CD4-positive, alpha-beta T cell (primary cell): Measurements from ENCODE around the gene ALDH1L2. TPM values are rescaled to one million over a fixed set of nuclear protein-coding genes. Genes with fewer than 3 reads are reported as not detected.

Source experiments
- ATAC-seq: fragments of 200-7000 bp; cut with Tn5 transposase; one replicate; pipeline ENCODE4 v1.10.0; 2022; ENCODE audit warnings: mild to moderate bottlenecking; ENCODE audit not compliant: poor library complexity
- CTCF ChIA-PET: fragments of 350-600 bp; sonication (Branson Sonifier 250); formaldehyde crosslinking; loops from one replicate; lab custom pipeline; 2021; ENCODE audit warnings: antibody characterized with exemption, inconsistent platforms; lab: Charles Lee
- POLR2A ChIA-PET: fragments of 350-600 bp; sonication (Branson Sonifier 250); formaldehyde crosslinking; loops from one replicate; lab custom pipeline; 2021; ENCODE audit warnings: antibody characterized with exemption, inconsistent platforms; lab: Charles Lee
- DNase-seq, 14 experiments: peaks; one replicate each; pipeline ENCODE4 v3.0.0-alpha.2; 2013 to 2020; ENCODE audit warnings: mixed read lengths in 2 of 14
- H3K27ac ChIP-seq, 2 donors: one replicate each; pipeline versions ENCODE4 v1.5.1 to v1.7.0; 2013; ENCODE audit warnings: low read length in 2 of 2, low read depth in 1 of 2, mild to moderate bottlenecking in 1 of 2
- H3K27me3 ChIP-seq, 2 experiments: 1 replicate in 1 of 2; 2 replicates in 1 of 2; pipeline versions ENCODE4 v1.6.1 to v1.7.0; 2013; ENCODE audit warnings: low read length in 2 of 2, control low read depth in 1 of 2, mild to moderate bottlenecking in 1 of 2, moderate library complexity in 1 of 2; ENCODE audit not compliant: insufficient read depth in 2 of 2, control insufficient read depth in 1 of 2
- H3K36me3 ChIP-seq: one replicate; pipeline ENCODE4 v1.6.1; 2013; ENCODE audit warnings: low read length, control low read depth; ENCODE audit not compliant: insufficient read depth
- H3K4me1 ChIP-seq: one replicate; pipeline ENCODE4 v1.6.1; 2013; ENCODE audit warnings: low read length, control low read depth; ENCODE audit not compliant: insufficient read depth
- H3K4me3 ChIP-seq: one replicate; pipeline ENCODE4 v1.5.1; 2013; ENCODE audit warnings: mild to moderate bottlenecking, low read length, moderate library complexity
- H3K9me3 ChIP-seq, 2 experiments: 1 replicate in 1 of 2; 2 replicates in 1 of 2; pipeline versions ENCODE4 v1.6.1 to v1.7.0; 2013; ENCODE audit warnings: low read length in 2 of 2, mild to moderate bottlenecking in 2 of 2, control low read depth in 1 of 2, moderate library complexity in 1 of 2; ENCODE audit not compliant: control insufficient read depth in 1 of 2, insufficient read depth in 1 of 2
- H3K27ac Mint-ChIP-seq: one replicate; pipeline ENCODE4 v1.8.0; 2020; ENCODE audit warnings: mixed read lengths
- H3K27me3 Mint-ChIP-seq: one replicate; pipeline ENCODE4 v1.8.0; 2021; ENCODE audit warnings: mixed read lengths
- H3K36me3 Mint-ChIP-seq: one replicate; pipeline ENCODE4 v1.8.0; 2021; ENCODE audit warnings: low read depth, mixed read lengths
- H3K4me1 Mint-ChIP-seq: one replicate; pipeline ENCODE4 v1.8.0; 2021; ENCODE audit warnings: low read depth, mixed read lengths
- H3K4me3 Mint-ChIP-seq: one replicate; pipeline ENCODE4 v1.8.0; 2020; ENCODE audit warnings: mild to moderate bottlenecking, mixed read lengths
- H3K9me3 Mint-ChIP-seq: one replicate; pipeline ENCODE4 v1.8.0; 2020; ENCODE audit warnings: mixed read lengths
- CTCF ChIP-seq: fragments of 200-600 bp; IDR thresholded peaks from one replicate; pipeline ENCODE4 v1.8.0; 2022; ENCODE audit warnings: antibody characterized with exemption, mild to moderate bottlenecking
- intact Hi-C, 2 experiments: fragments of 100-400 bp; cut with DNase I in 1 of 2; cut with micrococcal nuclease in 1 of 2; formaldehyde crosslinking; loops; one replicate each; pipeline versions ENCODE4 v1.15.1 to v1.9.0; 2023 to 2025; cut with DNase I, micrococcal nuclease
- total RNA-seq, 174 experiments: library from RNA in 2 of 174; stranded (reverse) in 2 of 174; gene quantifications; one replicate each; pipeline ENCODE4 v1.2.3 and lab custom pipeline; 2021 to 2026

Gene ALDH1L2
- total RNA-seq, 2 experiments from 2014 or later, result 0.03 TPM; not detected in 1

GRCh38 chr12:105036937-105037649 lies 47.2 kb downstream of the ALDH1L2 start:
- Mint-ChIP-seq H3K9me3 (no peaks in the 10 kb centered on the region), H3K27me3 (no peaks in the 10 kb centered on the region), H3K27ac (peak overlapping the region; percentile 79), H3K4me3 (peak overlapping the region; percentile 75), H3K4me1 (peaks cover 23% of the 10 kb centered on the region), H3K36me3 (no peaks in the 10 kb centered on the region)
- Histone ChIP-seq H3K4me3 (no peak overlapping the region), H3K27me3 (no peaks in the 10 kb centered on the region), H3K4me1 (peaks cover 15% of the 10 kb centered on the region), H3K9me3 (no peaks in the 10 kb centered on the region), H3K36me3 (no peaks in the 10 kb centered on the region), H3K27ac (peak overlapping the region in 1 of 2 donors; percentile 56)
- ATAC-seq (peak; percentile 44), DNase-seq (peak in 3 of 14 experiments; percentile 7 to 45 (median 17))
- CTCF ChIA-PET, result interaction anchor here (0.7 kb wide), 1 partner anchor 655 kb away, joined by 3 read pairs; no protein-coding TSS in a partner anchor
- POLR2A ChIA-PET, result interaction anchor here (0.5 to 2.1 kb wide), 6 partner anchors 8 to 750 kb away, joined by 3 to 7 read pairs (median 4); no protein-coding TSS in a partner anchor
- intact Hi-C loops, result no loop called here
- TF ChIP-seq CTCF, result no peak

- Histone ChIP-seq H3K4me1 (peaks cover 15% of the 10 kb centered on the region), H3K27ac (no peak overlapping the region), H3K9me3 (no peaks in the 10 kb centered on the region), H3K4me3 (no peak overlapping the region), H3K27me3 (no peaks in the 10 kb centered on the region), H3K36me3 (no peaks in the 10 kb centered on the region)
- ChIA-PET CTCF (no interaction called here), POLR2A (interaction anchor here (0.6 kb wide), 1 partner anchor 58 kb away, joined by 3 read pairs; no protein-coding TSS in a partner anchor)
- no peak overlapping the region for H3K27ac Mint-ChIP-seq
- no peak for DNase-seq
- no peaks in the 10 kb centered on the region for H3K9me3 Mint-ChIP-seq
- H3K36me3 Mint-ChIP-seq, result no peaks in the 10 kb centered on the region
- peaks cover 26% of the 10 kb centered on the region for H3K4me1 Mint-ChIP-seq
- no peak for TF ChIP-seq CTCF
- no peaks in the 10 kb centered on the region for H3K27me3 Mint-ChIP-seq
- ATAC-seq, result no peak
- intact Hi-C loops, result no loop called here
- no peak overlapping the region for H3K4me3 Mint-ChIP-seq
These were observed 50.4 kb downstream of the ALDH1L2 start for GRCh38 chr12:105033851-105034250.

GRCh38 chr12:105032703-105033357 lies 51.4 kb downstream of the ALDH1L2 start:
- Mint-ChIP-seq H3K4me1 (peaks cover 21% of the 10 kb centered on the region), H3K36me3 (no peaks in the 10 kb centered on the region), H3K27me3 (no peaks in the 10 kb centered on the region), H3K4me3 (no peak overlapping the region), H3K9me3 (no peaks in the 10 kb centered on the region), H3K27ac (no peak overlapping the region)
- ChIA-PET POLR2A (interaction anchor here (1.0 kb wide), 1 partner anchor 14 kb away, joined by 3 read pairs; no protein-coding TSS in a partner anchor), CTCF (no interaction called here)
- Histone ChIP-seq H3K9me3 (no peaks in the 10 kb centered on the region), H3K36me3 (no peaks in the 10 kb centered on the region), H3K4me3 (no peak overlapping the region), H3K27me3 (no peaks in the 10 kb centered on the region), H3K4me1 (peaks cover 8% of the 10 kb centered on the region), H3K27ac (no peak overlapping the region)
- DNase-seq (no peak), ATAC-seq (no peak)
- TF ChIP-seq CTCF, result no peak
- intact Hi-C loops, result no loop called here
